GM12801 (cell line): ENCODE data around the gene GM2A.

Experiments used
- CTCF ChIP-seq: IDR thresholded peaks from one replicate; pipeline ENCODE4 v1.5.1; 2011; ENCODE audit warnings: control low read depth; ENCODE audit not compliant: insufficient read length; ENCODE audit errors: extremely low read depth

Gene GM2A

GRCh38 chr5:151222790-151223446 is 30.1 kb upstream of the GM2A start:
- no peak for TF ChIP-seq CTCF

DNA sequence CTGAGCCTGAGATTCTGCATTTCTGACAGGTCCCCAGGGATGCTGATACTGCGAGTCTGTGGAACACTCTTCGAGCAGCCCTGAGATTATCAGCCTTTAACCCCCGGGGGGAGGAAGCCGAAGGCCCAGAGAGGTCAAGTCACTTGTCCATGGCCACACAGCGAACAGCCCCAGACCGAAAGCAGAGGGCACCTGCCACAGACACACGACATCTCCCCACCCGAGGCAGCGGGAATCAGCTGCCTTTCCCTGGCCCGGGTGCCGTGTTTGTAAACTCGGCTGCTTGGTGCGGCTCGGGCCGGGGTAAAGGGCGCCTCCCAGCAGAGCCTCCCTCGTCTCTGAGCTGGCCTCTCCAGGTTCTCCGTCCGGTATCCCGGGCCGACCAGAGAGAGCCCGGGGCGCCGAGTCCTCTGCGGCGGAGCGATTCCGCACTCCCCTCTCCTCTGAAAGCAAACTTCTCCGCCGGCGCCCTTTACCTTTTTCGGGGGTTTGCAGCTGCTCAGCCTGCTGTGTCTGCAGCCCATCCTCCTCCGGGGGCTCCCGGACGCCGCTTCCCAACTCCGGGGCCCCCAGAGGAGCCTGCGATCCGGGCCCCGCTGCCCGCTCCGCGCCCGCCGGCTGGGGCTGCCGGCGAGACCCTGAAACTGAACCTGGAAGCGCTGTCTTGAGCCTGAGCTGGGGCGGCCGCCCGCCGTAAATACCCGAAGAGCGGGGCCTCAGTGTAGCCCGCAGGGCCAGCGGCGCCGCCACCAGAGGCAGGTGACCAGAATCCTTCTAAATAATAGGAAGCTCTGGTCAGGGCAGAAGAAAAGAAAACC is 29.3 kb upstream of the GM2A start, which contains the start of gene CCDC69:
TSS of gene CCDC69 (minus strand) at position 646 of the 818 bp plus-strand sequence. CDS start at position 524, 122 bp downstream.
- no peak for TF ChIP-seq CTCF

DNA sequence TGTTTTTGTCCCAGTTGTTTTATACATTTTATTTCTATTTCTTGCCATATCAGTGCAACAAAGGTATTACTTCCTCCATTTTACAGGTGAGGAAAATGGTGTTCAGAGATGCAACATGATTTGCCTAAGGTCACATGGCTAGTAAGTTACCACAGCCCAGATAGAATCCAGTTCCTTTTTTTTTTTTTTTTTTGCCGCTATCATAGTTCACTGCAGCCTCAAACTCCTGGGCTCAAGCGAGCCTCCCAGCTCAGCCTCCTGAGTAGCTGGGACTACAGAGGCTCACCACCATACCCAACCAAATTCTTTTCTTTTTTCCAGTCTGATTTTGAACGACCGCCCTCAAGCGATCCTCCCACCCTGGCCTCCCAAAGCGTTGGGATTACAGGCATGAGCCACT is 28.6 kb upstream of the GM2A start:
- no peak for TF ChIP-seq CTCF

- no peak for TF ChIP-seq CTCF
These were observed 27.9 kb upstream of the GM2A start for GRCh38 chr5:151225071-151225470.

DNA sequence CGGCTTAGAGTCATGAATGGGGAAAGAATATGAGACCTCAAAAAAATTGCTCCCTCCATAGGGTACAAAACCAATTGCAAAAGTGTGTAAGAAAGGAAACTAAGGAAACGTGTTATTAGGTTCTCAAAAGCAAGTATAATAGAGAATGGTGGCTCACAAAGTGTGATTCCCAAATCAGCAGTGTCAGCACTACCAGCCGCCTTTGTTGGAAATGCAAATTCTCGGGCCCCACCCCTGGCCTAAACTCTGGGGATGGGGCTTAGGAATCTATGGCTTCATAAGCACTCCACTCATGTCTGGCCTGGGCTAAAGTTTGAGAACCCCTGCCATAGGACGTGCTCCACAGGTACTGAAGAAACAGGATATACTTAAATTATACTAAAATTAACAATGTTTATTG is 27.5 kb upstream of the GM2A start:
- TF ChIP-seq CTCF: no peak

DNA sequence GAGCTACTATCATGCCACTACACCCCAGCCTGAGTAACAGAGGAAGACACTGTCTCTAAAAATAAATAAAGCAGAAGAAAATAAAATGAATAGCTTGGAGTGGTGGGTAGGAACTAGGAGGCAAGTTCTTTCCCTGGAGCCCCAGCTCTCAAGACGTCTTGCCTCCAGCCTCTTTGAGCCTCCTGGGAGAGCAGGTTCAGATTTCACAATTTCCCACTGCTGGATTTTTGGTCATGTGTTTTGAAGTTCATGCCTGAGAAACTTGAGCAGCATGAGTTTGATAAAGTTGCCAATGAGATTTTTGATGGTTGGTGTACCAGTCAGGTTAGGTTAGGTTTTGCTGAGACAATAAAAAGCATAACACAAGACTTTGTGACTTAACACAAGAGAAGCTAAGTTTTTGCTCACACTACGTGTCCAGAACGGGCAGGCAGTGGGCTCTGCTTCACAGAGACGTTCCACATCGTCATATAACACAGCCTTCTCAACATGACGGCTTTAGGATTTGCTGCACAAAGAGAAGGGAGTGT is 25.0 kb upstream of the GM2A start:
- no peak for TF ChIP-seq CTCF

GRCh38 chr5:151228986-151229385 is 24.0 kb upstream of the GM2A start:
- TF ChIP-seq CTCF: no peak
